Esophagus mucosa (tissue), 1 donor: Measurements from ENCODE around the gene MMP28. TPM values are rescaled to one million over a fixed set of nuclear protein-coding genes. Genes with fewer than 3 reads are reported as not detected.

Experiments used
- ATAC-seq: fragments of 200-7000 bp; cut with Tn5 transposase; one replicate; pipeline ENCODE4 v1.9.1; 2020
- total RNA-seq: library from RNA; stranded (reverse); gene quantifications from one replicate; pipeline ENCODE4 v1.2.4, GENCODE V29; 2023
- donor health status: DM: yes; HTN: yes; CAD: no.

Gene MMP28
- total RNA-seq, 1 donor from 2014 or later: 14.5 TPM

DNA sequence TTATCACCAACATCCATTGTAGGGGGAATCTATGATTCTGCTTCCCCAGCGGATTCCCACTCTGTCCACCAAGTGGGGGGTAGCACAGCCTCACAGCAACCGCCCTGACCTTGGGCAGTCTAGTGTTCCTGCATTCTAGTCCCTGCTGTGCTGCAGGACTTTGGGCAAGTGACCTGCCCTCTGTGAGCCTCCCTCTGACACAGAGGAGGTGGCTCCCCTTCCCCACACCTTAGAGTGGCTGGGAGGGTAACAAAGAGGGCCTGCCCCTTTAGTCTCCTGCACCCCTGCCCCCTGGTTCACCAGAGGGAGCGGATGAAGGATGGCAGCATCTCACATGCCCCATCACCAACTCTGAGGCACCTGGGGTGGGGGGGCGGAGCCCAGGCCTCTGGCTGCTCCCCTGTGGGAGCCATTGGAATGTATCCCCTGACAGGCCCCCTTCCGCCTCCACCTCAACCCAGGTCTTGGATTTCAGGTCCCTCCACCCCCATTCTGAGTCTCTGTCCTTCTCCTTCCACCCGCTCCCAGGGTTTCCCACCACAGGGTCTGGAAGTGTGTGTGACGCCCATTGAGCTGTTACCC lies 52.5 kb downstream of the MMP28 start:
- no peak for ATAC-seq

DNA sequence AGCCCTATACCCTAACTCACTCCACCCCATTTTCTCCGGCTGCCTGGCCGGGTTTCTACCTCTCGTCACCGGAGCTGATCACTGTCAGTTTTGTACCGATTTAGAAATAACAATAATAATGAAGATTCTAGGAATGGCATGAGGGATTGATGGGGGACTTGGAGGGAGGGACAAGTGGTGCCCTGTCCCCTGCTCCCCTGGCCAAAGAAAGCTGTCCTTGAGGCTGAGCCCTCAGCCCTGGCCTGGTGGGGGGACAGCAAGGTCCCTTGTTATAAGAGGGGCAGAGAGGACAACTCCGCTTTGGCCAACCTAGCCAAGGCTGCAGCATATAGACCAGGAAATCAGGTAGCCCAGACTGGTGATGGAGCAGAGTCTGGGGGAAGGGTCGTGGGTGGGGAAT lies 52.9 kb downstream of the MMP28 start:
- no peak for ATAC-seq

DNA sequence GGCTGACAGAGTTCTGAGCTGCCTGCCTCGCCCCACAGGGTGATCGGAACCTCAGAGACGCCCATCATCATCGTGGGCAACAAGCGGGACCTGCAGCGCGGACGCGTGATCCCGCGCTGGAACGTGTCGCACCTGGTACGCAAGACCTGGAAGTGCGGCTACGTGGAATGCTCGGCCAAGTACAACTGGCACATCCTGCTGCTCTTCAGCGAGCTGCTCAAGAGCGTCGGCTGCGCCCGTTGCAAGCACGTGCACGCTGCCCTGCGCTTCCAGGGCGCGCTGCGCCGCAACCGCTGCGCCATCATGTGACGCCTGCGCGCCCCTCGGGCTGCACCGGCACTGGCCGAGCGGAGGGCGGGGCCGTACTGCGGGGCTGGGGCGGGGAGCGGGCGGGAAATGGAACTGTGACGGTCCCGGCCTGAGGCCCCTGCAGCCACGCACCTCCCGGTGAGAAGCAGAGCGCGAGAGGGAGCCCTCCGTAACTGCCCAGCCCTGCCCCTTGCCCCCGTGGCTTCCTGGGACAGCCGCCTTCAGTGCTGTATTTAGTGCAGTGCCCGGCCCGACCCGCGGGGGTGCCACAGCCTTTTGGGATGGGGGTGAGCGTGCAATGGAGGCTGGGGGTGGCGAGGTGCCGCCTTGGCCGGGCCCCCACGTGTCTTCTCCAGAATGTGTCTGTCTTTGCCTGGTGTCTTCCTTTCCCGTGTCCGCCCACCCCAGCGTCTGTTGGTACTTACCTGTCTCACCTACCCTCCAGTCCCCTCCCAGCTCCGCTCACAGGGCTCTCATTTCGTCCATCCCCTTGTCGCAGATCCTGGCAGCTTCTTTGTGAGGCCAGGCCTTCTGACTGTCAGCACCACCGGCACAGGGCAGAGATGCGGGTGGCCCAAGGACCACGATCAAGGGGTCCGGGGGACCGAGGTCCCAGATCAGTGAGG lies 54.2 kb downstream of the MMP28 start:
- peak; percentile 19 for ATAC-seq

DNA sequence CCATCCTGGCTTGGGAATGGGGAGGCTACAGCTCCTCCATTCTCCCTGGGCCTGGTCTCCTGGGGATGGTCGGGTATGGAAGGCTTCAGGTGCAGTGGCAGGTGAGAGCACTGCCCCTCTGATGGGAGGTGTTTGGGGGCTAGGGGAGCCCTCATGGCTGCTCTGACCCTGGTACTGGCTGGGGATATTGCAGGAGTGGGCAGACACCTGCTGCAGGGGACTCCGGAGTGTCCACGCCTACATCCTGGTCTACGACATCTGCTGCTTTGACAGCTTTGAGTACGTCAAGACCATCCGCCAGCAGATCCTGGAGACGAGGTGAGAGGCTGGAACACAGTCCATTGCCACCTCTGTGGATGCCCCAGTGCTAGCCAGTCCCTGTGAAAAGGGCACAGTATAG lies 55.2 kb downstream of the MMP28 start:
- ATAC-seq: no peak

DNA sequence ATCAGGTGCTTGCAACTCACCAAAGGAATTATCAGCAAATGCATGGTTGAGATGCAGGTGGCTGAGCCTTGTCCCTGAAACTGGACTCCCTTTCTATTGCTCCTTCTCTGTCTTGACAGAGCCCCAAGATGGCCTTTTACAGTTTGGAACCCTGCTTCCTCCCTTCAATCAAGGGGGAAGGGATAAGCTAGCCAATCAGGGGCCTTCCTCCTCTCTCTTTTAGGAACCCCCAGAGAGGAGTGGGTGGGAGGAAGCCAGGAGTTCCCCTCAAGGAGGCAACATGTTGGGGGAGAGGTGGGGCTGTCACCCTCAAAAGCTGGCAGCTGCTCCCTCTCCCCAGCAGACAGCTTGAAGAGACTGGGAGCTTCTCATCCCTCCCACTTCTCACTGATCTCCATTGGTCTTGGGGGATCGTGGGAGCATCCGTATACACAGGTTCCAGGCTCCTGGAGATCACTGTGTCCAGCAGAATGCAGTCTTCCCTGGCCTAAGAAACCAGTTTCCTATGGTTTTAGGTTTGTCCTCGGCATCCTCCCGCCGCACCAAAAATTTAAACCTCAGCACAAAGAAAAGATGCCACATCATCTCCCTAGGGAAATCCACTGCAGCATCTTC lies 56.8 kb downstream of the MMP28 start:
- no peak for ATAC-seq

DNA sequence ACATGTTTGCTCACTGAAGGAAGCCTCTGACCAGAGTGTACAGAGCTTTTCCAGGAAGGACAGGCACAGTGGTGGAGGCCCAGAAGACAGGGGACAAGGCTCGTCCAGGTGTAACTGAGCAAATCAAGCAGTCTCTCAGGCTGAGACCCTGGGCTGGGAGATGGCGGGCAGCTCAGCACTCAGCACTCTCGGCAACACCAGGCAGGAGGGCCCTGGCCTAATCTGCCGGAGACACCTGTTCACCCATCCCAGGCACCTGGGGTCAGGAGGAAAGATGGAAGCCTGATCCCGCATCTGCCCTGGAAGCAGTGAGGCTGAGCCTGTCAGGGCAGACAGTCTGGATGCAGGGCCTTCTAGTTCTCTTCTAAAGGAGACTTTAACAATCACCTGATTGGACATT lies 59.2 kb downstream of the MMP28 start:
- no peak for ATAC-seq

DNA sequence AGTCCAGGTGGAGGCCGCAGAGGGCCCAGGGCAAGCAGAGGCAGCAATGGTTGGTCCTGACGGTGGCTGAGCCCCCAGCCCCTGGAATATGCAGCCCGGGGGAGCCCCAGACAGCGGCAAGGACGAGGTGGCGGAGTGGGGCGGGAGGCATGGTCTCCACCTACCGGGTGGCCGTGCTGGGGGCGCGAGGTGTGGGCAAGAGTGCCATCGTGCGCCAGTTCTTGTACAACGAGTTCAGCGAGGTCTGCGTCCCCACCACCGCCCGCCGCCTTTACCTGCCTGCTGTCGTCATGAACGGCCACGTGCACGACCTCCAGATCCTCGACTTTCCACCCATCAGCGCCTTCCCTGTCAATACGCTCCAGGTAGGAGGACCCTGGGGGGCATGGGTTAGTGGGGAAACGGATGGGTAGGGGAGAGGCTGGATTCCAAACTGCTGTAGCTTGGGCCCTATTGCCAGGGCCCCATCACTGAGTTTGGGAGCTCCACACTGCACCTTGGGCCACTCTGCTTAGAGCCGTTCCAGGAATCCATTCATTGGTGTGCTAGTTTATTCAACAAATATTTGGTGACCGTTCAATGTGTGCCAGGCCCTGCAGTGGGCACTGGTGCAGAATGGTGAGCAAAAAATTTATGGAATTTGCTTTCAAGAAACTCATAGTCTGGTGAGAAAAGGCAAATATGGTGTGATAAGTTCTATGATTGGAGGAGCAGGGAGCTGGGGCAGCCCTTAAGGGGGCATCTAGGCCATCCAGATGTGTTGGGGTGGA lies 60.2 kb downstream of the MMP28 start:
- ATAC-seq: no peak

DNA sequence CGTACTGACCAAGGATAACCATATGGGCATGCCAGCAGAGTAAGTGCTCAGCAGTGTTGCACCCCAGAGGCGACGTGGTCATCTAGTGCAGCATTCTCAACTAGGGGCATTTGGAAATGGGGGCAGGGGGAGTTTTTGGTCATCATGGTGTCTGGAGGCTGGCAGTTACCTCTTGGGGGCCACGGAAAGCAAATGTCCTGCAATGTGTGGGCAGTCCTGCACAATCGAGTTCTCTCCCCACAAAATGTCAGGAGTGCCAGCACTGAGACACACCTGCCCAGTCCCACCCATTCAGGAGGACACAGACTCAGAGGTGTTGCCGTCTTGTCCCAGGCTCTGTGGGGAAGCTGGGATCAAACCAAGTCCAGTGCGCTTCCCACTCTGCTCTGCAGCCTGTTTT lies 61.0 kb downstream of the MMP28 start:
- ATAC-seq: no peak

DNA sequence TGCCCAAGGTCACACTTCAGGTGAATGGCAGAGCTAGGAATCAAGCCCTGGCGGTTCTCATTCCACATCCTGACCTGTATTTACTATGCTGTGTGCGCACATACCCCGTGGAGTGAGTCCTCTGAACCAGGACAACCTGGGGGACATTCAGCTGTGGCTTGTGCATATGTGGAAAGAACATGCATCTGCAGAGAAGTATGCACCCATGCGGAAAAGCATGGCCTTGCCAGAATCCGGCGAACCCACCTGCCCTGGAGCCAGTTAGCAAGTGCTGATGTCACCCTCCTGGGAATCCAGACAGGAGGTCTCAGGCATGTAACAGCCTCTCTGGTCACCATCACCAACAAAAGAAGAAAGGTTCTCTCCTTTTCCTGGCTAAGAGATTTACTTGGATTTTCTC lies 62.1 kb downstream of the MMP28 start:
- no peak for ATAC-seq

DNA sequence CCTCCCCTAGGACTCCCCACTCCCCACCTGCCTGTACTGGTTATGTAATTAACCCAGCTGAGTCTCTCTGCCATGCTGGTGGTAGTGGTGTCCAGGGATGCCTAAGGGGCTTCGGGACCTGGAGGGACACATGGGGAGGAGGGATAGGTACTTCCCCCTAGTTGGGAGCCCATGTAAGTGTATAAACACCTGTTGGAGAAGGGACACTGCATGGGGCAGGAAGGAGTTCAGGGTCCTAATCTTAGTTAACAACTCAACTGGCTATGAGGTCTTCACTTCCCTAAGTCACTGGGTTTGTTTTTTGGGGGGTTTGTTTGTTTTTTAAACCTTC lies 62.7 kb downstream of the MMP28 start:
- no peak for ATAC-seq

DNA sequence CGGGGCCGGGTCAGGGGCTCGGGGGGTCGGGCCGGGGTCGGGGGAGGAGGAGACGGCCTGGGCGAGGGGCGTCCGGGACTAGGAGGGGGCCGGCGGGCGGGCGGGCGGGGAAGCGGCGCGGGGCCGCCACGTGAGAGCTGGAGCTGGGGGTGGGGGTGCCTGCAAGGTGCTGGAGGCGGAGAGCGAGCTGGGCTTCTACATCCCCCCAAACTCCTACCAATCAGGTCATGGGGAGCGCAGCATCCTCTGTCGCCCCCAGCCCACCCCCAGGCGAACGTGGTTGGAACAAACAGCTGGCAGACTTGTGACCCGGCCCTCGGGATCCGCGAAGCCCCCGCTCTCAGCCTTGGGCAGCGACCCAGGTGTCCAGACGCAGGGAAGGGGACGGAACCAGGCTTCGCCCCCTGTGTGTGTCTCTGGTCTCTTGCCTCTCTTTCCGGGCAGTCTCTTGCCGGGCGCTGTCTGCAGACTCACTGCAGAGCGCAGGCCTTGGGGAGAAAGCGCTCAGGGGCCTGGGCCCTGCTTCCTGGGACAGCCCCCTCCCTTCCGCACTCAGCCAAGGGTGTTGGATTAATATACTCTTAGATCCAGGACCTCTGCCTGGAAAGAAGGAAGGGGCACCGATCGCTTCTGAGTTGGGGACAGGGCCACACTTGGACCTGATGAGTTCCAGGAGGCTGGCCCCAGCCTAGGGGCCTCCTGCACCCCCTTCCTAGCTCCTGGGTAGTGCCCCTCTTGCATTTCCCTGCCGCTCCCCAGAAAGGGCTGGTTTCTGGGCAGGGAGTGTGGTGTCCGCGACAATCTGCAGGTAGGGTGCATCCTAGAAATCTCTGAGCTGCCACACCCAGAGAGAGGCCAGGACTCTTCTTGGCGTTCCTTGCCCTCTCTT lies 63.3 kb downstream of the MMP28 start:
- no peak for ATAC-seq

DNA sequence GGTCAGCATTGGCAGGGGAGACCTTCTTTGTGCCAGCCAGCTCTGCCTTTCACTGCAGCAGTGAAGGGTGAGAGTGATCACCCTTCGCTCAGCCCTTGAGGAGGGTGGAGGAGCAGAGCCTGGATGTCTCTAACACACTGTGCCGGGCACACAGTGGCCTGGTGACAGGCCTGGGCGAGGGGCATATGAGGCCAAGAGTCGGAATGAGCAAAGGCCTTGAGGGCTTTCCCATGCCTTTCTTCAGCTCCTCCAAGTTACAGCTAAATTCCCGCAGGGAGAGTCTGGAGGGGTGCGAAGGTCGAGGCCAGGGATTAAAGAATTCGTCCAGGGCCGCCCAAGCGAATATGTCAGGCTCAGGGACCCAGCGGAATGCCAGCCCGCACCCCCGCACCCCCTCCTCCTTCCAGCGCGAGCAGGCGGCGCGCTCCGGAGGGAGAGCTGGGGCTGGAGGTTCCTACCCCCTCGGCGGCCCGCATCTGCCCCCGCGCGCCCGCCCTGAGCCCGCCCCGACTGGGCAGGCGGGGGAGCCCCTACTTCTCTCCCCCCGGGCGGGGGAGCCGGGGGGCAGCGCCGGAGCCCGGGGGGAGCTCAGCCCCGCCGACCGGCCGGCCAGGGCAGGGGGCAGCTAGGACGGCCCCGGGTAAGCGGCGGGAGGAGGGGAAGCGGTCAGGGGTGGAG lies 64.1 kb downstream of the MMP28 start, which contains the start of gene RASL10B:
Gene RASL10B (plus strand): TSS at position 401 of the 678 bp plus-strand sequence. CDS start 3,546 bp downstream, outside the sequence.
- peak; percentile 34 for ATAC-seq

DNA sequence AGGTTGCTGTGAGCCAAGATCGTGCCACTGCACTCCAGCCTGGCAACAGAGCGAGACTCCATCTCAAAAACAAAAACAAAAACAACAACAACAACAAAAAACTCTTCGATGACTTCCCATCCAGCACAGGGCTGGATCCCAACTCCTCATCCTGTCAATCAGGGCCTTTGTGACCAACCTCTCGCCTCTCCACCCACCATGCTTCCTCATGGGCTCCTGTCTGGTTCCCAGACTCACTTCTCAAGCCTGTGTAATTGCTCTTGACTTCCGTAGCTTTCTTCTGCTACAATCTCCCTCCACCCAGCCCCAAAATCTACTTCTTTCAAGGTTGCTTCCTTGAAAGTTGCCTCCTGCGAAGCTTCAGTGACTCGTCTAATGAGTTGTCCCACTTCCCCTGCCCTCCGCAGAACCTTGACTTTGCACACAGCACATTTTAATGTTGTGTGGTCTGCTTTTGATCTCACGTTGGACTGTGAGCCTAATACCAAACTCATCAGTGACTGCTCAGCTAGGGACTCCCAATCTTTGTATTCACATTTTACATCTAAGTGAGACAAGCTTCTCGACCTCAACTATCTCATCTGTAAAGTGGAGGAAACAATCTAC lies 64.9 kb downstream of the MMP28 start:
- ATAC-seq: no peak

DNA sequence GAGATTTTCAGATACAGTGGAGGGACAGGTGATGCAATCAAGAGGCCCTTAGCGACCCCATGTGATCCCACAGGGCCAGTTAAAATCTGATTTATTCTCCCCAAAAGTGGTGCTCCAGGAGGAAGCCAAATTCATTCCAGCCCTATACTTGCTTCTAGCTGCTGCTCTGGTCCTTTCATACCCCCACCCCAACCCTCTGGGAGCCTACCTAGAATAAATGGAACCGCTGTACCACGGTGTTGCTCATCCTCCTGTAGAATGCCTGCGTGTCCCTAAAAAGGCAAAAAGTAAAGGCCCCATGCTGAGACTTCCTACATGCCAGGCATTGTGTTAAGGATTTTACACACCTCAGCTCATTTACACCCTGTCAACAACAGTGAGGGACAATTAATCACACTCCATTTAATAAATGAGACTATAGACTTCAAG lies 66.0 kb downstream of the MMP28 start:
- no peak for ATAC-seq

DNA sequence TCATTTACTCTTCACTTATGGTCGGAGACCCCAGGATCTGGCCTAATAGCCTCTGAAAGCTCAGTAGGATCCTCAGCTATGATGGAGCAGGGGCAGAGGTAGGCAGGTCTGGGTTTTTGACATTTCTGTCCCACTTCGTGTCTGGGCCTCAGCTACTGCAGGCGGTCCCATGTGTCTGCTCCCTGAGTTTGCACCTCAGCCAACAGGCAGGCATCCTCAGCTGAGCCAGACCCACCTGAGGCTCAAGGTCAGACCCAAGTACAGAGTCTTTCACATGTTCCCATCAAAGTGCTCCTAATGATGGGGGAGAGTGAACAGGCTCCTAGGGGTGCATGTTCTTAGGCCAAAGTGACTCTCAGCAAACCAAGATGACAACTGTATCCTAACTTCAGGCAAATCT lies 66.9 kb downstream of the MMP28 start:
- no peak for ATAC-seq

DNA sequence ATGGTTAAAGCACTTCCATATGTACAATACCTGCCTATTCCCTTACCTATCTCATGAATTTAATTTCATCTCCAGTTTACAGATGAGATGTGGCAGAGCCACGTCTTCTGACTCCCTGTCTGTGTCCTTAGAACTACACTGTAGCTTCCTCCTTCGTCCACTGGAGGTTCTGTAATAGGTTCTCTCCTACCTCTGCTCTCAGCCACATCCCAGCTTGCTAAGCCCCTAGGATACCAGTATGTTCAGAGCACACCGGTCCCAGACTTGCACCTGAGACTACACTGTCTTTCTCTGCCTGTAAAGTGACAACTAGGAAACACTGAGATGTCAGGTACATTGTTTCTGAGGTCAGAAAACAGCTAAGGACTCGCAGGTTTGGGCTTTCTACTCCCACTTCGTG lies 67.8 kb downstream of the MMP28 start:
- ATAC-seq: no peak

DNA sequence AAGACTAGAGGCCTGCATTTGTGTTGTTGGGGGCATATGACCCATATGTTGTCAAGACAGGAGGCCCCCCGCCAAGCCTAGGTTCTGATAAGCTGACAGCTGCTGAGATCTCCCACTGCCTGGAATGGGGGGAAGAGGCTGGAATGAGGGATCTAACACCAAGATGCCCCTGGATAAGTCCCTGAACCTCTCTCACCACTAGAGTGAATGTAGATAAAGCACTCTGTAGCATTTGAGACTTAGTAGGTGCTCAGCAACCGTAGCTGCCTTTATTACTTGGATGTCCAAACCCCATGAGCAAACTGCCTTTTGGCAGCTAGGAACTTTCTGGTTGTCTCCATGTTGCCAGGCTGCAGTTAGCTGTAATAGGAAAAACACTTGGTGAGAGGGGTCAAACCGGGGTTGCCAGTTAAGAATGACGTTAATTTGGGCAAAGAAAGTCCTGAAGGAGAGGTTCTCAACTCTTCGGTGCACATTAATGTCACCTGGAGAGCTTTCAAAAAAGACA lies 68.4 kb downstream of the MMP28 start:
- no peak for ATAC-seq

DNA sequence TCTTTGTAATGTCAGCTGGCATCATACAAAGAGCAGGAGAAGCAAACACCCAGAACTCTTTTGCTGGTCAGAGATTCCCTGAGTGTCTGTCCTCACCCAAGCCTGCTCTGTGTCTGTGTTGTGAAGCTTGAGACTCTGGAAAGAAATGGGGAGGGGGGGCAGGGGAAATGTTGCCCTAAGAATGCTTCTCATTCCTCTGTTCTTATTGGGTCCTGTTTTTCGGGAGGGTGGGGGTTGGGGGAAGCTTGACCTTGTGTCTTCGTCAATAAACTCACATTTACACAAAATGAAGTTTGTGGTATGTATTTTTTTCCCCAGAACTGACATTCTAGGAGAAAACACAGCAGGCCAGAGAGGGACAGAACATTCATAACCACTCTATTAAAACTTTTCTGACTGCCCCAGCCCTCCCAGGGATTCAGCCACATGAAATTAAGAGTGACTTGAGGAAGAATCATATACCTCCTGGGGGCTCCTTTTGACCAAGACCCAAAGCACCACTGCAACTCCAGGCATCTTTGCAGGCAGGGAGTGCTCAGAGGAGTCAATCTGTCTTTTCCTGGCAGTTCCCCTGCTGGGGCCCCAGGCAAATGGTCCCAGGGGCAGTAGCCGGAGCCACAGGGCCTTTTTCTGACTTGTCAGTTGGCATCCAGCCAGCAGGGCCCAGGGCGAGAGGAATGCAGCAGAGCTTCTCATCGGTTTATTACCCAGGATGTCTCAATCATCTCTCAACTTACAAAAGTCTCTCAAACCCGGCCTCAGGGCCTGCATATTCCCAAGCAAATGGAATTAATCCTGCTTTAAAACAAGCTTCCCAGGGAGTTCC lies 69.1 kb downstream of the MMP28 start:
- ATAC-seq: no peak

DNA sequence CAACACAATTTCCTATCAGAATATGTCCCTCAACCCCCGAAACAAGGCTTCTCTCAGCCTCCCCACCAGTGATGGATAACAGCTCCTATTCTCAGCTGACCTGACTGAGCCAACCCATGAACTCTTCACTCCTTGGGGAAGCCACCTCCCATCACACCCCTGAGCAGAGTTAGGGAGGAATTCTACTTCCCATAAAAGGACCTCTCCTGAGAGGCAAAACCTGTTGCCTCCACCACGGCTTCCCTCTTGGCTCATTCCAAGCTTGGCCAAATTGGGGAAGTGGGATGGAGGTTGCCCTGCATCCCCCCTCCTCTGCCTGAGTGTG lies 69.7 kb downstream of the MMP28 start:
- no peak for ATAC-seq

DNA sequence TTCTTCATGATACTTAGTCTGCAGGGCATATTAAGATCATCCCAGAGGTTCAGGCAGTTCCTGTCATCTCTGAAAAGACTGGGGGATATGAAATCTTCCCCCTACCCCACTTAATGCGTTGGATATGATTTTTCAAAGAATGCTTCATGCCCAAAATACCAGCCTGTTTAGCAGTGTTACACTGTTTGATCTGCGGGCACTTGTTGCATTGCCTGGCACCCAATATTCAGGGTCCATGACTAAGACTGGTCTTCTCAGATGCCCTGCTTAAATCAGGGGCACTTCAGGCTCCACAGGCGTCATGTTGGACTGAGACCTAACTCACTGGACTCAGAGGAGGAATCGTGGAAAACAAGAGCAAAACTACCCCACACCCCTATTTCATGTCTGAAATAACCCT lies 70.4 kb downstream of the MMP28 start:
- ATAC-seq: no peak
